Naive B cell (primary cell): ENCODE measurements around the gene CD300LG. TPM values are rescaled to one million over a fixed set of nuclear protein-coding genes. Genes with fewer than 3 reads are reported as not detected.
"Not testable (repeated sequence)": the region's sequence is repeated elsewhere in the genome, so short reads cannot be mapped to it uniquely, and the experiment has no call there.

Experiments
- ATAC-seq, 2 donors: fragments of 150-1000 bp; cut with Tn5 transposase; 2 replicates each; pipeline ENCODE4 v1.10.0; 2021; ENCODE audit warnings: low read depth in 2 of 2, mild to moderate bottlenecking in 2 of 2, moderate library complexity in 2 of 2
- DNase-seq: peaks from one replicate; pipeline ENCODE4 v3.0.0; 2022
- H3K27ac Mint-ChIP-seq, 6 donors: one replicate each; pipeline ENCODE4 v1.8.0; 2020 to 2022; ENCODE audit warnings: mild to moderate bottlenecking in 6 of 6, mixed read lengths in 6 of 6, moderate library complexity in 5 of 6, inconsistent platforms in 2 of 6
- H3K27me3 Mint-ChIP-seq, 3 donors: one replicate each; pipeline ENCODE4 v1.8.0; 2021 to 2022; ENCODE audit warnings: mixed read lengths in 3 of 3, mild to moderate bottlenecking in 1 of 3
- H3K36me3 Mint-ChIP-seq, 2 donors: one replicate each; pipeline ENCODE4 v1.8.0; 2020 to 2022; ENCODE audit warnings: mixed read lengths in 2 of 2, inconsistent platforms in 1 of 2, mild to moderate bottlenecking in 1 of 2
- H3K4me1 Mint-ChIP-seq, 3 donors: one replicate each; pipeline ENCODE4 v1.8.0; 2020 to 2022; ENCODE audit warnings: mixed read lengths in 3 of 3, inconsistent platforms in 1 of 3, mild to moderate bottlenecking in 1 of 3, moderate library complexity in 1 of 3
- H3K4me3 Mint-ChIP-seq, 8 donors: one replicate each; pipeline ENCODE4 v1.8.0; 2020 to 2022; ENCODE audit warnings: mild to moderate bottlenecking in 8 of 8, mixed read lengths in 8 of 8, moderate library complexity in 8 of 8, inconsistent platforms in 2 of 8
- H3K9me3 Mint-ChIP-seq, 7 donors: one replicate each; pipeline ENCODE4 v1.8.0; 2020 to 2022; ENCODE audit warnings: mixed read lengths in 7 of 7, mild to moderate bottlenecking in 5 of 7, inconsistent platforms in 2 of 7, moderate library complexity in 1 of 7
- polyA plus RNA-seq, 6 donors: library from polyadenylated mRNA; unstranded; fragments of 300-500 nt; fragmentation: Illumina TruSeq; gene quantifications; one replicate each; pipeline ENCODE4 v1.2.3, GENCODE V29; 2021; ENCODE audit warnings: low read depth in 6 of 6

Gene CD300LG
- polyA plus RNA-seq, 6 donors from 2014 or later = not detected

GRCh38 chr17:43864161-43864984 is 17.4 kb downstream of the CD300LG start:
- Mint-ChIP-seq H3K9me3 (peaks cover 0 to 7% (median 2%) of the 10 kb centered on the region in 7 donors), H3K36me3 (peaks cover 0 to 8% of the 10 kb centered on the region in 2 donors), H3K27me3 (peaks cover 28 to 41% (median 30%) of the 10 kb centered on the region in 3 donors), H3K4me1 (no peaks in the 10 kb centered on the region), H3K27ac (no peak overlapping the region), H3K4me3 (no peak overlapping the region)
- ATAC-seq (no peak), DNase-seq (no peak)

DNA sequence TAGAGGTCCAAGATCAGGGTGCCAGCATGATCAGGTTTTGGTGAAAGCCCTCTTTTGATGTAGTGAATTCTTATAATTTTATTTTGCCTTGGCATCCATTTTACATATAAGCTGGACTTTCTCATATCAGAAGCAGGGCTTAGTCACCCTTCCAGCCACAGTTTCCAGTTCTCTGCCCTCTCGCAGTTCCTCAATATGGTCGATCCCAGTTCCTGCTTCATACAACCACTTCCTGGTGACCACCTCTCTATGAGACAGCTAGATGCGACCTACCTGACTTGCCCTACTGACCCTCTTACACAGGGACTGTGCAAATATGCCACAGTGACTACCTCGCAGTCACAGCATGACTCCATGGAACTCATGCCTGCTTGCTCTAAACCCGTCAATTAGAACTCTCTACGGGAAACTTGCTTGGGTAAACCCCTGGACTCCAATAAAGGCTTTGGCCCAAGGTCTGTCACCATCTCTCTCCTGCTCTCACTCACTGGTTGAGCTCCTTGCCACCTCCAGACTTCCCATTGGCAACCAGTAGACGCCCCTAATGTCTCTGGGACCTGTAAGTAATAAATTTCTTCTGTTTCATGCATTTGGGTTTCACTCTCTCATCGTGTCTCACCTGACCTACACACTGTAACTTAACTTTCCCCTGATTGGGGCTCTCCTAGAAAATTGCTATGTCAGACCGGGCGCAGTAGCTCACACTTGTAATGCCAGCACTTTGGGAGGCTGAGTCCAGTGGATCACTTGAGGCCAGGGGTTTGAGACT is 21.4 kb downstream of the CD300LG start:
- H3K9me3 Mint-ChIP-seq = peaks cover 0 to 7% (median 2%) of the 10 kb centered on the region in 7 donors
- H3K27me3 Mint-ChIP-seq = peaks cover 22 to 44% (median 38%) of the 10 kb centered on the region in 3 donors
- H3K27ac Mint-ChIP-seq = no peak overlapping the region
- DNase-seq = no peak
- peaks cover 0 to 8% of the 10 kb centered on the region in 2 donors for H3K36me3 Mint-ChIP-seq
- no peaks in the 10 kb centered on the region for H3K4me1 Mint-ChIP-seq
- ATAC-seq = no peak
- peak overlapping the region in 1 of 8 donors; percentile 12 for H3K4me3 Mint-ChIP-seq

- H3K27me3 Mint-ChIP-seq = peaks cover 20 to 46% (median 45%) of the 10 kb centered on the region in 3 donors
- peak overlapping the region in 1 of 6 donors; percentile 44 for H3K27ac Mint-ChIP-seq
- H3K4me3 Mint-ChIP-seq, ATAC-seq, H3K4me1 Mint-ChIP-seq, H3K9me3 Mint-ChIP-seq, DNase-seq, H3K36me3 Mint-ChIP-seq: not testable (repeated sequence)
These were observed 22.1 kb downstream of the CD300LG start for GRCh38 chr17:43869031-43869430.

- peaks cover 0 to 8% of the 10 kb centered on the region in 2 donors for H3K36me3 Mint-ChIP-seq
- no peak overlapping the region for H3K4me3 Mint-ChIP-seq
- ATAC-seq (no peak), DNase-seq (no peak)
- H3K4me1 Mint-ChIP-seq = no peaks in the 10 kb centered on the region
- H3K27me3 Mint-ChIP-seq = peaks cover 20 to 59% (median 56%) of the 10 kb centered on the region in 3 donors
- peaks cover 0 to 7% (median 2%) of the 10 kb centered on the region in 7 donors for H3K9me3 Mint-ChIP-seq
- H3K27ac Mint-ChIP-seq = no peak overlapping the region
These were observed 25.1 kb downstream of the CD300LG start for GRCh38 chr17:43871946-43872690.

GRCh38 chr17:43873091-43873490 is 26.1 kb downstream of the CD300LG start:
- Mint-ChIP-seq H3K27me3 (peaks cover 14 to 53% (median 51%) of the 10 kb centered on the region in 3 donors), H3K27ac (no peak overlapping the region), H3K36me3 (peaks cover 0 to 8% of the 10 kb centered on the region in 2 donors), H3K4me1 (no peaks in the 10 kb centered on the region), H3K4me3 (no peak overlapping the region), H3K9me3 (peaks cover 0 to 7% (median 2%) of the 10 kb centered on the region in 7 donors)
- DNase-seq (no peak), ATAC-seq (no peak)

GRCh38 chr17:43873815-43874214 is 26.8 kb downstream of the CD300LG start:
- peaks cover 0 to 1% of the 10 kb centered on the region in 2 donors for H3K36me3 Mint-ChIP-seq
- no peak for DNase-seq
- H3K4me3 Mint-ChIP-seq = no peak overlapping the region
- ATAC-seq = no peak
- peaks cover 1 to 3% (median 1%) of the 10 kb centered on the region in 3 donors for H3K4me1 Mint-ChIP-seq
- H3K27me3 Mint-ChIP-seq = peaks cover 7 to 57% (median 45%) of the 10 kb centered on the region in 3 donors
- no peak overlapping the region for H3K27ac Mint-ChIP-seq
- peaks cover 0 to 1% (median 0%) of the 10 kb centered on the region in 7 donors for H3K9me3 Mint-ChIP-seq

DNA sequence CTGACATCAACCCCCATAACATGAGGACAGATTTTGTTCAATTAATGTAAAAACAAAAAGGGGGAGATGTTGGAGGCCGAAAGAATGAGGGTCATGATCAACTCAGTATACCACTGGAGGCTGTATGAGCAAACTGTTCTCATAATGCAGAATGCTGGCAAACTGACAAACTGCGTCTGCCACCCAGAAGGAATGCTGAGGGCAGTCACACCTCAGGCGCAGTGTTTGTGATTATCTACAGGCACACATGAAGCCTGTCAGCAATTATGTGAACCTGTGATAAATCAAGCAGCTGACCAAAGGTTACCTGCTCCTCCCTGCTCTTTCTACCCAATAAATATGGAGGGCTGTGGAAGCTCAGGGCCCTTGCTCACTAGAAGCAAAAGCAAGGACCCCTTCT is 27.3 kb downstream of the CD300LG start:
- Mint-ChIP-seq H3K4me3 (no peak overlapping the region), H3K9me3 (no peaks in the 10 kb centered on the region), H3K4me1 (peaks cover 2 to 6% (median 3%) of the 10 kb centered on the region in 3 donors), H3K27me3 (peaks cover 8 to 62% (median 48%) of the 10 kb centered on the region in 3 donors), H3K36me3 (no peaks in the 10 kb centered on the region), H3K27ac (no peak overlapping the region)
- DNase-seq (no peak), ATAC-seq (no peak)

DNA sequence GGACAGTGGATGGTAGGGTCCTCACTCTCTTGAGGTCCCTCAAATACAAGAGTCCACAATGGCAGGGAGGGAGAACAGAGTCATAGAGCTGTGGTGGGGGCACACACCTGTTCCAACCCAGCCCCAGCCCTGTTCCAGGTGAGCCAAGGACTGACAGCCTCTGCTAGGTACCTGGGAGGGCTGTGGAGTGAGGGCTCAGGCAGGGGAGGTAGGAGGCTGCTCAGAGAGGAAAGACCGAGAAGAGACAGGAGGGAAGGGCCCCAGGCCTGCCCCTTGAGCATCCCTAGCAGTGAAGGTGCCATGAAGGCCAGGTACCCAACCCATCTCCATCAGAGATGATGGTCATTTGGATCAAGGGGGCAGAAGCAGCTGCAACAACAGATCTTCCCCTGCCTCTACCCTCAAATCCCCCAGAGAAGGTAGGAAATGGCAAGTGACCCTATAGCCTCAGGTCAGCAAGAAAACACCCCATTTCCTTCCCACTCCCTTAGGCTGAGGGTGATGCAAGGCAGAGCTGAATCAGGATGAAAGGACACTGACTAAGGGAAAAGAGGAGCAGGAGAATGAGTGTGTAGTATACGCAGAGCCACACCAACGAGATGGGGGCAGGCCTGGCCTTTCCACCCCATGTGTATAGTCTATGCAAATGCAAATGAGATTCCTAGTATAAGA is 28.6 kb downstream of the CD300LG start:
- Mint-ChIP-seq H3K36me3 (no peaks in the 10 kb centered on the region), H3K27ac (peak overlapping the region in 1 of 6 donors; percentile 52), H3K27me3 (peaks cover 16 to 67% (median 49%) of the 10 kb centered on the region in 3 donors), H3K9me3 (no peaks in the 10 kb centered on the region), H3K4me3 (no peak overlapping the region), H3K4me1 (peaks cover 2 to 6% (median 3%) of the 10 kb centered on the region in 3 donors)
- DNase-seq = no peak
- ATAC-seq = no peak

- DNase-seq = no peak
- Mint-ChIP-seq H3K4me3 (no peak overlapping the region), H3K27me3 (peaks cover 16 to 71% (median 47%) of the 10 kb centered on the region in 3 donors), H3K27ac (no peak overlapping the region), H3K9me3 (no peaks in the 10 kb centered on the region), H3K4me1 (peaks cover 2 to 6% (median 3%) of the 10 kb centered on the region in 3 donors), H3K36me3 (no peaks in the 10 kb centered on the region)
- ATAC-seq = no peak
These were observed 30.1 kb downstream of the CD300LG start for GRCh38 chr17:43877031-43877430.

- no peaks in the 10 kb centered on the region for H3K9me3 Mint-ChIP-seq
- peaks cover 2 to 6% (median 3%) of the 10 kb centered on the region in 3 donors for H3K4me1 Mint-ChIP-seq
- peaks cover 16 to 69% (median 41%) of the 10 kb centered on the region in 3 donors for H3K27me3 Mint-ChIP-seq
- ATAC-seq (no peak), DNase-seq (no peak)
- no peak overlapping the region for H3K4me3 Mint-ChIP-seq
- no peaks in the 10 kb centered on the region for H3K36me3 Mint-ChIP-seq
- H3K27ac Mint-ChIP-seq = no peak overlapping the region
These were observed 30.6 kb downstream of the CD300LG start for GRCh38 chr17:43877451-43878155.

- DNase-seq = peak; percentile 53
- Mint-ChIP-seq H3K9me3 (no peaks in the 10 kb centered on the region), H3K36me3 (no peaks in the 10 kb centered on the region), H3K27ac (no peak overlapping the region), H3K4me1 (peaks cover 2 to 6% (median 3%) of the 10 kb centered on the region in 3 donors), H3K4me3 (no peak overlapping the region), H3K27me3 (peaks cover 16 to 75% (median 41%) of the 10 kb centered on the region in 3 donors)
- peak; percentile 73 to 86 for ATAC-seq
These were observed 31.5 kb downstream of the CD300LG start for GRCh38 chr17:43878260-43879175.
